HepG2 (cell line): Measurements from ENCODE around the gene EWSR1. TPM values are rescaled to one million over a fixed set of nuclear protein-coding genes. Genes with fewer than 3 reads are reported as not detected.

Experiments used
- GTF3A ChIP-seq: sonication (generic); formaldehyde crosslinking; conservative IDR thresholded peaks from 2 replicates; pipeline ENCODE4 v1.4.0; 2020; ENCODE audit warnings: mild to moderate bottlenecking, missing genetic modification reagents
- HNRNPLL ChIP-seq: fragments of 200-400 bp; formaldehyde crosslinking; IDR thresholded peaks from 2 replicates; pipeline ENCODE4 v1.6.1; 2017; ENCODE audit warnings: mild to moderate bottlenecking, low read depth, low read length; ENCODE audit not compliant: poor library complexity, severe bottlenecking
- MXD3 ChIP-seq: IDR thresholded peaks from 2 replicates; pipeline ENCODE4 v1.6.1; 2016; ENCODE audit warnings: mild to moderate bottlenecking, missing biosample characterization, missing genetic modification reagents
- NFRKB ChIP-seq: fragments of 450-650 bp; IDR thresholded peaks from 2 replicates; pipeline ENCODE4 v1.6.1; 2017
- PRDM4 ChIP-seq: sonication (generic); formaldehyde crosslinking; IDR thresholded peaks from 2 replicates; pipeline ENCODE4 v1.9.0; 2021; ENCODE audit warnings: missing genetic modification reagents, borderline replicate concordance
- SMC3 ChIP-seq: IDR thresholded peaks from 2 replicates; pipeline ENCODE4 v1.6.1; 2011; ENCODE audit warnings: low read length, improper control_type of control experiment
- XRCC5 ChIP-seq: fragments of 200-400 bp; formaldehyde crosslinking; optimal IDR thresholded peaks from 2 replicates; pipeline ENCODE3; 2017; ENCODE audit warnings: mild to moderate bottlenecking, low read length
- ZNF331 ChIP-seq: sonication (generic); formaldehyde crosslinking; IDR thresholded peaks from 2 replicates; pipeline ENCODE4 v1.4.0; 2020; ENCODE audit warnings: missing genetic modification reagents
- ZNF33B ChIP-seq: sonication (generic); formaldehyde crosslinking; IDR thresholded peaks from 2 replicates; pipeline ENCODE4 v1.5.1; 2020; ENCODE audit warnings: mild to moderate bottlenecking, missing genetic modification reagents
- ZNF569 ChIP-seq: sonication (generic); formaldehyde crosslinking; IDR thresholded peaks from 2 replicates; pipeline ENCODE4 v1.5.0; 2020; ENCODE audit warnings: mild to moderate bottlenecking, missing genetic modification reagents, moderate library complexity, borderline replicate concordance
- ZNF781 ChIP-seq: sonication (generic); formaldehyde crosslinking; IDR thresholded peaks from 2 replicates; pipeline ENCODE4 v1.5.1; 2020; ENCODE audit warnings: borderline replicate concordance, mild to moderate bottlenecking, missing genetic modification reagents; ENCODE audit errors: not compliant biosample characterization
- polyA plus RNA-seq, 8 experiments: library from polyadenylated mRNA; depleted of rRNA in 3 of 8; stranded (reverse) in 7 of 8; unstranded in 1 of 8; fragments of >200 nt; fragmentation: Illumina TruSeq in 4 of 8; extraction: Trizol in 4 of 8; gene quantifications; 2 replicates each; pipeline versions ENCODE4 v1.2.1 to v1.2.3, GENCODE V29; 2011 to 2016; ENCODE audit warnings: low read depth in 4 of 8, missing spikeins in 1 of 8, mixed read lengths in 1 of 8; ENCODE audit not compliant: insufficient read depth in 1 of 8
- total RNA-seq, 5 experiments: library from RNA; depleted of rRNA; stranded (reverse); fragments of >200 nt; fragmentation: Illumina TruSeq; extraction: Trizol; gene quantifications; 2 replicates each; pipeline ENCODE4 v1.2.3, GENCODE V29; 2016; ENCODE audit warnings: low read depth in 1 of 5
- TF ChIP-seq, protein P1 (sequence below): sonication (generic); formaldehyde crosslinking; IDR thresholded peaks from 2 replicates; pipeline ENCODE4 v1.4.0; 2020; ENCODE audit warnings: missing genetic modification reagents
- TF ChIP-seq, protein P2 (sequence below): sonication (generic); formaldehyde crosslinking; IDR thresholded peaks from 2 replicates; pipeline ENCODE4 v1.9.0; 2021; ENCODE audit warnings: missing genetic modification reagents, borderline replicate concordance
- TF ChIP-seq, protein P3 (sequence below): sonication (generic); formaldehyde crosslinking; IDR thresholded peaks from 2 replicates; pipeline ENCODE4 v1.5.1; 2020; ENCODE audit warnings: missing genetic modification reagents, mild to moderate bottlenecking, borderline replicate concordance

The EWSR1 gene
- total and polyA plus RNA-seq, 2 of the 13 experiments (the other 11 are each of a cell fraction or from before 2014, with no cell fraction given), result 211 to 326 TPM

DNA sequence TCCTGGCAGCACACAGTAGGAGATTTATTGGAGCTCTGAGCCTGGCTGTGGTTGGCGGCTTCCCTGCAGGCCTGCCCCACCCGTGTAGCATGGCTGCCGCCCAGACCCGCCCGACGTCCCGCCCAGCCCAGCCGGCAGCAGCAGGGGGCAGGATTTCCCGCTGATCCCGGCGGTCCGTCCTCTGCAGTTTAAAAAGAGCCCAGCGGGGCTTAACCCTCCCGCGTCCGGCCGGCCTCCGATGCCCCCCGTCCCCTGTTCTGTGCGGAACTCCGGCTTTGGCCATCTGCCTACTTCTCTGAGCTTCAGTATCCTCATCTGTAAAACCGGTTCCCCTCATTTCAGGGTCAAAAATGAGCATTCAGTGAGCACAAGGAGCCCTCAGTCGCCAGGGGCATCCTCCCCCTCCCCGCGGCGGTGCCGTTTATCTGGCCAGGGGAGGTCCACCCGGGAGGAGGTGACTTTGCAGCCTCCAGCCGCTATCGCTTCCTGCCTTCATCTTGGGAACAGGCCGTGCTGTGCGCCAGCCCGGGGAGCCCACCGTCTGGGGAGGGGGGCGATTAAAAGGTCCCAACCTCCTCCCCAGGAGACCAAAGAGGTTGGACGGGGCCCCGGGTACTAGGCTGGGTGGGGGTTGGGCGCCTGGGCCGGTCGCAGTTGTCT lies 38.2 kb downstream of the EWSR1 start, which contains the start of gene GAS2L1 (continued):
- TF ChIP-seq PRDM4 (CRISPR knock-in tag) (no peak), MXD3 (CRISPR knock-in tag) (0 out of 2 replicates have a peak, but pooled peaks have one; percentile 30), XRCC5 (peak; percentile 90), GTF3A (no peak), NFRKB (no peak), HNRNPLL (no peak), SMC3 (no peak), ZNF33B (CRISPR knock-in tag) (0 out of 2 replicates have a peak, but pooled peaks have one; percentile 29), ZNF331 (CRISPR knock-in tag) (no peak), ZNF781 (CRISPR knock-in tag) (no peak), ZNF569 (CRISPR knock-in tag) (no peak)
- TF ChIP-seq, protein P1, sequence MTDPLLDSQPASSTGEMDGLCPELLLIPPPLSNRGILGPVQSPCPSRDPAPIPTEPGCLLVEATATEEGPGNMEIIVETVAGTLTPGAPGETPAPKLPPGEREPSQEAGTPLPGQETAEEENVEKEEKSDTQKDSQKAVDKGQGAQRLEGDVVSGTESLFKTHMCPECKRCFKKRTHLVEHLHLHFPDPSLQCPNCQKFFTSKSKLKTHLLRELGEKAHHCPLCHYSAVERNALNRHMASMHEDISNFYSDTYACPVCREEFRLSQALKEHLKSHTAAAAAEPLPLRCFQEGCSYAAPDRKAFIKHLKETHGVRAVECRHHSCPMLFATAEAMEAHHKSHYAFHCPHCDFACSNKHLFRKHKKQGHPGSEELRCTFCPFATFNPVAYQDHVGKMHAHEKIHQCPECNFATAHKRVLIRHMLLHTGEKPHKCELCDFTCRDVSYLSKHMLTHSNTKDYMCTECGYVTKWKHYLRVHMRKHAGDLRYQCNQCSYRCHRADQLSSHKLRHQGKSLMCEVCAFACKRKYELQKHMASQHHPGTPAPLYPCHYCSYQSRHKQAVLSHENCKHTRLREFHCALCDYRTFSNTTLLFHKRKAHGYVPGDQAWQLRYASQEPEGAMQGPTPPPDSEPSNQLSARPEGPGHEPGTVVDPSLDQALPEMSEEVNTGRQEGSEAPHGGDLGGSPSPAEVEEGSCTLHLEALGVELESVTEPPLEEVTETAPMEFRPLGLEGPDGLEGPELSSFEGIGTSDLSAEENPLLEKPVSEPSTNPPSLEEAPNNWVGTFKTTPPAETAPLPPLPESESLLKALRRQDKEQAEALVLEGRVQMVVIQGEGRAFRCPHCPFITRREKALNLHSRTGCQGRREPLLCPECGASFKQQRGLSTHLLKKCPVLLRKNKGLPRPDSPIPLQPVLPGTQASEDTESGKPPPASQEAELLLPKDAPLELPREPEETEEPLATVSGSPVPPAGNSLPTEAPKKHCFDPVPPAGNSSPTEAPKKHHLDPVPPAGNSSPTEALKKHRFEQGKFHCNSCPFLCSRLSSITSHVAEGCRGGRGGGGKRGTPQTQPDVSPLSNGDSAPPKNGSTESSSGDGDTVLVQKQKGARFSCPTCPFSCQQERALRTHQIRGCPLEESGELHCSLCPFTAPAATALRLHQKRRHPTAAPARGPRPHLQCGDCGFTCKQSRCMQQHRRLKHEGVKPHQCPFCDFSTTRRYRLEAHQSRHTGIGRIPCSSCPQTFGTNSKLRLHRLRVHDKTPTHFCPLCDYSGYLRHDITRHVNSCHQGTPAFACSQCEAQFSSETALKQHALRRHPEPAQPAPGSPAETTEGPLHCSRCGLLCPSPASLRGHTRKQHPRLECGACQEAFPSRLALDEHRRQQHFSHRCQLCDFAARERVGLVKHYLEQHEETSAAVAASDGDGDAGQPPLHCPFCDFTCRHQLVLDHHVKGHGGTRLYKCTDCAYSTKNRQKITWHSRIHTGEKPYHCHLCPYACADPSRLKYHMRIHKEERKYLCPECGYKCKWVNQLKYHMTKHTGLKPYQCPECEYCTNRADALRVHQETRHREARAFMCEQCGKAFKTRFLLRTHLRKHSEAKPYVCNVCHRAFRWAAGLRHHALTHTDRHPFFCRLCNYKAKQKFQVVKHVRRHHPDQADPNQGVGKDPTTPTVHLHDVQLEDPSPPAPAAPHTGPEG, result 0 out of 2 replicates have a peak, but pooled peaks have one; percentile 5
- TF ChIP-seq, protein P2, sequence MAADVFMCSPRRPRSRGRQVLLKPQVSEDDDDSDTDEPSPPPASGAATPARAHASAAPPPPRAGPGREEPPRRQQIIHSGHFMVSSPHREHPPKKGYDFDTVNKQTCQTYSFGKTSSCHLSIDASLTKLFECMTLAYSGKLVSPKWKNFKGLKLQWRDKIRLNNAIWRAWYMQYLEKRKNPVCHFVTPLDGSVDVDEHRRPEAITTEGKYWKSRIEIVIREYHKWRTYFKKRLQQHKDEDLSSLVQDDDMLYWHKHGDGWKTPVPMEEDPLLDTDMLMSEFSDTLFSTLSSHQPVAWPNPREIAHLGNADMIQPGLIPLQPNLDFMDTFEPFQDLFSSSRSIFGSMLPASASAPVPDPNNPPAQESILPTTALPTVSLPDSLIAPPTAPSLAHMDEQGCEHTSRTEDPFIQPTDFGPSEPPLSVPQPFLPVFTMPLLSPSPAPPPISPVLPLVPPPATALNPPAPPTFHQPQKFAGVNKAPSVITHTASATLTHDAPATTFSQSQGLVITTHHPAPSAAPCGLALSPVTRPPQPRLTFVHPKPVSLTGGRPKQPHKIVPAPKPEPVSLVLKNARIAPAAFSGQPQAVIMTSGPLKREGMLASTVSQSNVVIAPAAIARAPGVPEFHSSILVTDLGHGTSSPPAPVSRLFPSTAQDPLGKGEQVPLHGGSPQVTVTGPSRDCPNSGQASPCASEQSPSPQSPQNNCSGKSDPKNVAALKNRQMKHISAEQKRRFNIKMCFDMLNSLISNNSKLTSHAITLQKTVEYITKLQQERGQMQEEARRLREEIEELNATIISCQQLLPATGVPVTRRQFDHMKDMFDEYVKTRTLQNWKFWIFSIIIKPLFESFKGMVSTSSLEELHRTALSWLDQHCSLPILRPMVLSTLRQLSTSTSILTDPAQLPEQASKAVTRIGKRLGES (CRISPR knock-in tag), result no peak
- TF ChIP-seq, protein P3, sequence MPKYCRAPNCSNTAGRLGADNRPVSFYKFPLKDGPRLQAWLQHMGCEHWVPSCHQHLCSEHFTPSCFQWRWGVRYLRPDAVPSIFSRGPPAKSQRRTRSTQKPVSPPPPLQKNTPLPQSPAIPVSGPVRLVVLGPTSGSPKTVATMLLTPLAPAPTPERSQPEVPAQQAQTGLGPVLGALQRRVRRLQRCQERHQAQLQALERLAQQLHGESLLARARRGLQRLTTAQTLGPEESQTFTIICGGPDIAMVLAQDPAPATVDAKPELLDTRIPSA (CRISPR knock-in tag), result no peak
